Sigmoid colon (tissue), 4 donors: ENCODE measurements around the gene IFNLR1.

Experiments used
- CTCF ChIP-seq, 4 experiments: fragments of 450-650 bp in 3 of 4; fragments of 200-600 bp in 1 of 4; IDR thresholded peaks; one replicate each; pipeline ENCODE4 v1.5.1; 2016 to 2019; ENCODE audit warnings: antibody characterized with exemption in 4 of 4, mild to moderate bottlenecking in 3 of 4, moderate library complexity in 2 of 4
- POLR2AphosphoS5 ChIP-seq, 4 donors: sonication (generic); formaldehyde crosslinking; IDR thresholded peaks; one replicate each; pipeline ENCODE4 v1.6.1; 2017; ENCODE audit warnings: antibody characterized with exemption in 4 of 4

- no peak for TF ChIP-seq POLR2AphosphoS5 (IDR thresholded peaks at IDR 0.05)
- no peak for TF ChIP-seq CTCF (IDR thresholded peaks at IDR 0.05)
Measured at GRCh38 chr1:24123611-24124010, 63.5 kb downstream of the IFNLR1 start.
